HepG2 (cell line): ENCODE results near the gene TMEM190. TPM values are rescaled to one million over a fixed set of nuclear protein-coding genes. Genes with fewer than 3 reads are reported as not detected.

Source experiments
- ATAC-seq: fragments of 200-7000 bp; cut with Tn5 transposase; 3 replicates; pipeline ENCODE4 v1.9.1; 2020; ENCODE audit warnings: mild to moderate bottlenecking, moderate library complexity
- BruUV-seq: library from RNA; stranded (reverse); fragments of 400-500 nt; replicated peaks from 2 replicates; lab custom pipeline; 2021; lab: Mats Ljungman, UMichigan
- CTCF ChIA-PET: fragments of 300-600 bp; formaldehyde crosslinking; extraction: SDS; loops from one replicate; lab custom pipeline; 2021; ENCODE audit warnings: low total read pairs, inconsistent platforms, low intra/inter-chr PET ratio; lab: Yijun Ruan, JAX
- POLR2A ChIA-PET: fragments of 350-600 bp; sonication (Branson Sonifier 250); formaldehyde crosslinking; loops from one replicate; lab custom pipeline; 2020; ENCODE audit warnings: antibody characterized with exemption, inconsistent platforms; lab: Yijun Ruan, JAX
- DNase-seq: peaks from one replicate; pipeline ENCODE4 v3.0.0-alpha.2; 2015; ENCODE audit warnings: low spot score
- FAIRE-seq: peaks from 3 replicates; lab custom pipeline; 2011; peaks lifted over from hg19 to GRCh38; lab: Jason Lieb, UNC
- H2AFZ ChIP-seq: one replicate; pipeline ENCODE4 v1.6.1; 2011; ENCODE audit warnings: low read length, inconsistent platforms
- H3K27ac ChIP-seq: fragments of 300-600 bp; 3 replicates; pipeline ENCODE4 v1.8.0; 2011; ENCODE audit warnings: mixed run types, mild to moderate bottlenecking, mixed read lengths, low read length, inconsistent platforms; ENCODE audit not compliant: insufficient read depth; ENCODE audit errors: extremely low read length
- H3K27me3 ChIP-seq, 2 experiments: fragments of 200-600 bp in 1 of 2; 2 replicates in 1 of 2; 3 replicates in 1 of 2; pipeline versions ENCODE4 v1.6.0 to v1.8.0; 2011; ENCODE audit warnings: low read length in 2 of 2, mild to moderate bottlenecking in 2 of 2, moderate library complexity in 2 of 2, inconsistent platforms in 1 of 2; ENCODE audit not compliant: insufficient read depth in 2 of 2, control insufficient read depth in 1 of 2
- H3K36me3 ChIP-seq, 2 experiments: fragments of 200-600 bp in 1 of 2; replicated peaks in 1 of 2; 2 replicates in 1 of 2; 3 replicates in 1 of 2; pipeline versions ENCODE4 v1.5.1 to v1.8.0; 2011; ENCODE audit warnings: low read length in 2 of 2, inconsistent platforms in 1 of 2; ENCODE audit not compliant: insufficient read depth in 2 of 2, control insufficient read depth in 1 of 2
- H3K4me1 ChIP-seq: 2 replicates; pipeline ENCODE4 v1.5.1; 2012; ENCODE audit warnings: low read length, inconsistent platforms; ENCODE audit not compliant: insufficient read depth
- H3K4me2 ChIP-seq: 2 replicates; pipeline ENCODE4 v1.6.0; 2011; ENCODE audit warnings: low read depth, low read length, inconsistent platforms
- H3K4me3 ChIP-seq, 3 experiments: fragments of 200-600 bp in 1 of 3; sonication (generic), shearing (Covaris generic) in 1 of 3; replicated peaks in 1 of 3; 2 replicates each; pipeline ENCODE4 v1.5.1; 2011 to 2016; ENCODE audit warnings: low read length in 3 of 3, inconsistent platforms in 2 of 3, low read depth in 2 of 3, mild to moderate bottlenecking in 2 of 3, control low read depth in 1 of 3, mixed read lengths in 1 of 3; ENCODE audit not compliant: insufficient read depth in 1 of 3
- H3K79me2 ChIP-seq: one replicate; pipeline ENCODE4 v1.6.1; 2011; ENCODE audit warnings: low read length, inconsistent platforms; ENCODE audit not compliant: insufficient read depth
- H3K9ac ChIP-seq: 2 replicates; pipeline ENCODE4 v1.6.0; 2011; ENCODE audit warnings: mild to moderate bottlenecking, low read depth, low read length, inconsistent platforms; ENCODE audit not compliant: insufficient read depth
- H3K9me3 ChIP-seq: 2 replicates; pipeline ENCODE4 v1.5.1; 2012; ENCODE audit warnings: mild to moderate bottlenecking, low read length
- H4K20me1 ChIP-seq: 2 replicates; pipeline ENCODE4 v1.6.0; 2011; ENCODE audit warnings: inconsistent platforms, mild to moderate bottlenecking, low read length, moderate library complexity; ENCODE audit not compliant: insufficient read depth
- BRCA1 ChIP-seq: sonication (generic); formaldehyde crosslinking; IDR thresholded peaks from 2 replicates; pipeline ENCODE4 v1.4.0; 2020; ENCODE audit warnings: missing genetic modification reagents
- FOSL1 ChIP-seq: sonication (generic); formaldehyde crosslinking; IDR thresholded peaks from 2 replicates; pipeline ENCODE4 v1.9.0; 2021; ENCODE audit warnings: missing genetic modification reagents, borderline replicate concordance
- GABPA ChIP-seq, 2 experiments: IDR thresholded peaks; 2 replicates each; pipeline ENCODE4 v1.6.1; 2011 to 2016; ENCODE audit warnings: low read depth in 2 of 2, low read length in 1 of 2, missing biosample characterization in 1 of 2, missing genetic modification characterization in 1 of 2
- GZF1 ChIP-seq: sonication (generic); formaldehyde crosslinking; IDR thresholded peaks from 2 replicates; pipeline ENCODE4 v1.5.1; 2020; ENCODE audit warnings: mild to moderate bottlenecking, missing genetic modification reagents
- KAT2B ChIP-seq: fragments of 150-350 bp; IDR thresholded peaks from 2 replicates; pipeline ENCODE4 v1.6.1; 2014; ENCODE audit warnings: low read depth, low read length, borderline replicate concordance
- NFATC3 ChIP-seq: sonication (generic); formaldehyde crosslinking; IDR thresholded peaks from 2 replicates; pipeline ENCODE4 v1.5.1; 2020; ENCODE audit warnings: mild to moderate bottlenecking, missing genetic modification reagents
- RBFOX2 ChIP-seq: fragments of 200-400 bp; formaldehyde crosslinking; IDR thresholded peaks from 2 replicates; pipeline ENCODE4 v1.6.1; 2017; ENCODE audit warnings: low read depth, mild to moderate bottlenecking, low read length
- SATB2 ChIP-seq: sonication (generic); formaldehyde crosslinking; IDR thresholded peaks from 2 replicates; pipeline ENCODE4 v1.5.0; 2020; ENCODE audit warnings: missing genetic modification reagents
- STAG1 ChIP-seq: sonication (generic); formaldehyde crosslinking; IDR thresholded peaks from 2 replicates; pipeline ENCODE4 v1.4.0; 2020; ENCODE audit warnings: missing genetic modification reagents
- TOPORS ChIP-seq: sonication (generic); formaldehyde crosslinking; IDR thresholded peaks from 2 replicates; pipeline ENCODE4 v1.8.0; 2023; ENCODE audit warnings: mild to moderate bottlenecking, missing genetic modification reagents
- ZBTB46 ChIP-seq: sonication (generic); formaldehyde crosslinking; IDR thresholded peaks from 2 replicates; pipeline ENCODE4 v1.4.0; 2020; ENCODE audit warnings: mild to moderate bottlenecking, missing genetic modification reagents, borderline replicate concordance
- ZNF343 ChIP-seq: sonication (generic); formaldehyde crosslinking; IDR thresholded peaks from 2 replicates; pipeline ENCODE4 v1.4.0; 2020; ENCODE audit warnings: mild to moderate bottlenecking, missing genetic modification reagents
- ZNF709 ChIP-seq: sonication (generic); formaldehyde crosslinking; IDR thresholded peaks from 2 replicates; pipeline ENCODE4 v1.5.0; 2020; ENCODE audit warnings: mild to moderate bottlenecking, missing genetic modification reagents
- ZNF713 ChIP-seq: sonication (generic); formaldehyde crosslinking; IDR thresholded peaks from 2 replicates; pipeline ENCODE4 v1.4.0; 2020; ENCODE audit warnings: mild to moderate bottlenecking, missing genetic modification reagents
- ZNF746 ChIP-seq: sonication (generic); formaldehyde crosslinking; IDR thresholded peaks from 2 replicates; pipeline ENCODE4 v1.8.0; 2022; ENCODE audit warnings: mild to moderate bottlenecking, missing genetic modification reagents
- WGBS: methylation state at CpG from one replicate; pipeline ENCODE4 v1.1.6; 2017; ENCODE audit warnings: low lambda C conversion rate; 5-methylcytosine and 5-hydroxymethylcytosine counted together
- in situ Hi-C: cut with HindIII; loops from 2 replicates; pipeline ENCODE4 v1.10.0; 2017; ENCODE audit warnings: low pct_unique_long_range_greater_than_20kb; ENCODE audit not compliant: extremely low pct_ligation_motif_present
- intact Hi-C: fragments of 100-400 bp; cut with micrococcal nuclease; formaldehyde crosslinking; loops from one replicate; pipeline ENCODE4 v1.10.0; 2022; ENCODE audit not compliant: unreplicated experiment
- polyA plus RNA-seq, 8 experiments: library from polyadenylated mRNA; depleted of rRNA in 3 of 8; stranded (reverse) in 7 of 8; unstranded in 1 of 8; fragments of >200 nt; fragmentation: Illumina TruSeq in 4 of 8; extraction: Trizol in 4 of 8; gene quantifications; 2 replicates each; pipeline versions ENCODE4 v1.2.1 to v1.2.3, GENCODE V29; 2011 to 2016; ENCODE audit warnings: low read depth in 4 of 8, missing spikeins in 1 of 8, mixed read lengths in 1 of 8; ENCODE audit not compliant: insufficient read depth in 1 of 8
- total RNA-seq, 5 experiments: library from RNA; depleted of rRNA; stranded (reverse); fragments of >200 nt; fragmentation: Illumina TruSeq; extraction: Trizol; gene quantifications; 2 replicates each; pipeline ENCODE4 v1.2.3, GENCODE V29; 2016; ENCODE audit warnings: low read depth in 1 of 5
- TF ChIP-seq, protein P1 (sequence below): sonication (generic); formaldehyde crosslinking; IDR thresholded peaks from 2 replicates; pipeline ENCODE4 v1.4.0; 2020; ENCODE audit warnings: missing genetic modification reagents
- TF ChIP-seq, protein P2 (sequence below): sonication (generic); formaldehyde crosslinking; IDR thresholded peaks from 2 replicates; pipeline ENCODE4 v1.4.0; 2020; ENCODE audit warnings: missing genetic modification reagents; ENCODE audit errors: not compliant biosample characterization

The TMEM190 gene
- total and polyA plus RNA-seq, 2 of the 13 experiments (the other 11 are each of a cell fraction or from before 2014, with no cell fraction given): 0.35 to 0.83 TPM

- TF ChIP-seq SATB2 (CRISPR knock-in tag) (no peak), STAG1 (CRISPR knock-in tag) (no peak), ZNF709 (CRISPR knock-in tag) (no peak), KAT2B (no peak)
Observed at GRCh38 chr19:55386493-55386971, 9.9 kb downstream of the TMEM190 start (continued).

DNA sequence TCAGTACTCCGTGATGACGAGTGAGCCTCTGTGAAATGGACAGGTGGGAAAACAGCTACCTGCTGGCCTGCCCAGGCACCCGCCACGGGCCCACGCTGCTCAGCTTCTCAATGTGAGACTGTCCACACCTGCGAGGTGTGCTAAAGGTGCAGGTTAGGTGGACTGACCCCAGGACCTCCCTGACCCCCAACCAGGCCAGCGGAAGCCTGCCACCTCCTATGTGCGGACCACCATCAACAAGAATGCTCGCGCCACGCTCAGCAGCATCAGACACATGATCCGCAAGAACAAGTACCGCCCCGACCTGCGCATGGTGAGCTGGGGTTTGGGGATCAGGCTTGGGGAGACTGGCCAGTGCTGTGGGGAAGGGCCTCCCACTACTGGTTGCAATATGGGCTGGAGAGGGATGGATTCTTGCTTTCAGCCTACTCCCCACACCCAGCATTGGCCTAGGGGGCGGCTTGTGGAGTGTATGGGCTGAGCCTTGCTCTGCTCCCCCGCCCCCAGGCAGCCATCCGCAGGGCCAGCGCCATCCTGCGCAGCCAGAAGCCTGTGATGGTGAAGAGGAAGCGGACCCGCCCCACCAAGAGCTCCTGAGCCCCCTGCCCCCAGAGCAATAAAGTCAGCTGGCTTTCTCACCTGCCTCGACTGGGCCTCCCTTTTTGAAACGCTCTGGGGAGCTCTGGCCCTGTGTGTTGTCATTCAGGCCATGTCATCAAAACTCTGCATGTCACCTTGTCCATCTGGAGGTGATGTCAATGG lies 11.3 kb downstream of the TMEM190 start:
- CTCF ChIA-PET: no interaction called here
- Histone ChIP-seq H4K20me1 (peaks cover 48% of the 10 kb centered on the region), H3K36me3 (peaks cover 16 to 35% of the 10 kb centered on the region in 2 experiments), H3K79me2 (peaks cover 30% of the 10 kb centered on the region), H3K4me3 (peak overlapping the region; percentile 86 to 100 (median 89)), H3K9ac (peak overlapping the region; percentile 96), H3K4me2 (peak overlapping the region; percentile 96), H3K27ac (no peak overlapping the region), H3K27me3 (no peaks in the 10 kb centered on the region; a peak in 1 of 5 replicates), H3K9me3 (no peaks in the 10 kb centered on the region), H3K4me1 (peaks cover 47% of the 10 kb centered on the region), H2AFZ (no peak overlapping the region)
- no TSS peak for BruUV-seq
- ATAC-seq (no peak), FAIRE-seq (no peak), DNase-seq (no peak)
- WGBS: 95% methylated on average over 22 of the region's 24 CpGs
- in situ Hi-C loops (no loop called here), intact Hi-C loops (loop anchor here (5.0 kb wide), 1 partner anchor 56 kb away; no protein-coding TSS in a partner anchor)
- POLR2A ChIA-PET: interaction anchor here (1.4 to 9.7 kb wide), 8 partner anchors 12 to 129 kb away, joined by 3 to 62 read pairs (median 6); partner anchors contain the start of genes HSPBP1, KMT5C and UBE2S
- peak; percentile 52 for TF ChIP-seq RBFOX2
- TF ChIP-seq TOPORS: 0 out of 2 replicates have a peak, but pooled peaks have one; percentile 54
- TF ChIP-seq GABPA (IDR thresholded peaks at IDR 0.05; ENCODE audit: low read depth, low read length): no peak
- no peak for TF ChIP-seq GABPA (CRISPR knock-in tag; IDR thresholded peaks at IDR 0.05; ENCODE audit: low read depth)
- TF ChIP-seq NFATC3 (CRISPR knock-in tag): no peak
- no peak for TF ChIP-seq ZBTB46 (CRISPR knock-in tag)
- TF ChIP-seq, protein P1, sequence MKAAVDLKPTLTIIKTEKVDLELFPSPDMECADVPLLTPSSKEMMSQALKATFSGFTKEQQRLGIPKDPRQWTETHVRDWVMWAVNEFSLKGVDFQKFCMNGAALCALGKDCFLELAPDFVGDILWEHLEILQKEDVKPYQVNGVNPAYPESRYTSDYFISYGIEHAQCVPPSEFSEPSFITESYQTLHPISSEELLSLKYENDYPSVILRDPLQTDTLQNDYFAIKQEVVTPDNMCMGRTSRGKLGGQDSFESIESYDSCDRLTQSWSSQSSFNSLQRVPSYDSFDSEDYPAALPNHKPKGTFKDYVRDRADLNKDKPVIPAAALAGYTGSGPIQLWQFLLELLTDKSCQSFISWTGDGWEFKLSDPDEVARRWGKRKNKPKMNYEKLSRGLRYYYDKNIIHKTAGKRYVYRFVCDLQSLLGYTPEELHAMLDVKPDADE (CRISPR knock-in tag): no peak
- TF ChIP-seq ZNF343 (CRISPR knock-in tag): no peak
- 0 out of 2 replicates have a peak, but pooled peaks have one; percentile 22 for TF ChIP-seq ZNF746 (CRISPR knock-in tag)
- no peak for TF ChIP-seq FOSL1
- TF ChIP-seq GZF1 (CRISPR knock-in tag): no peak
- no peak for TF ChIP-seq BRCA1
- TF ChIP-seq, protein P2, sequence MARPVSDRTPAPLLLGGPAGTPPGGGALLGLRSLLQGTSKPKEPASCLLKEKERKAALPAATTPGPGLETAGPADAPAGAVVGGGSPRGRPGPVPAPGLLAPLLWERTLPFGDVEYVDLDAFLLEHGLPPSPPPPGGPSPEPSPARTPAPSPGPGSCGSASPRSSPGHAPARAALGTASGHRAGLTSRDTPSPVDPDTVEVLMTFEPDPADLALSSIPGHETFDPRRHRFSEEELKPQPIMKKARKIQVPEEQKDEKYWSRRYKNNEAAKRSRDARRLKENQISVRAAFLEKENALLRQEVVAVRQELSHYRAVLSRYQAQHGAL (CRISPR knock-in tag): no peak
- no peak for TF ChIP-seq ZNF713 (CRISPR knock-in tag)
